ENCODE measurements around the gene IRS1.

GRCh38 chr2:226755631-226756030, 44.0 kb downstream of the IRS1 start:
- TF ChIP-seq CTCF (IDR thresholded peaks at IDR 0.05) (no peak), SIN3A (IDR thresholded peaks at IDR 0.05; ENCODE audit: borderline replicate concordance, low read depth, low read length) (no peak), RFX5 (IDR thresholded peaks at IDR 0.05; ENCODE audit: low read length) (no peak), POLR2AphosphoS5 (IDR thresholded peaks at IDR 0.05; ENCODE audit: low read depth, low read length) (no peak), REST (IDR thresholded peaks at IDR 0.05; ENCODE audit: low read depth, low read length) (no peak), USF2 (IDR thresholded peaks at IDR 0.05; ENCODE audit: borderline replicate concordance, low read depth, low read length) (no peak), RAD21 (IDR thresholded peaks at IDR 0.05; ENCODE audit: low read length) (no peak), MXI1 (IDR thresholded peaks at IDR 0.05; ENCODE audit: low read depth, low read length) (no peak), GABPA (IDR thresholded peaks at IDR 0.05; ENCODE audit: low read depth) (no peak), USF1 (IDR thresholded peaks at IDR 0.05; ENCODE audit: borderline replicate concordance, low read depth) (no peak)
